Epithelial cell of esophagus (primary cell): ENCODE data around the gene PYGO2.

Source experiments
- DNase-seq: peaks from one replicate; pipeline ENCODE4 v3.0.0; 2010; ENCODE audit warnings: low read depth
- H3K4me3 ChIP-seq: 2 replicates; pipeline ENCODE4 v1.5.1; 2011; ENCODE audit warnings: mild to moderate bottlenecking, low read length, control low read depth
- CTCF ChIP-seq: IDR thresholded peaks from 2 replicates; pipeline ENCODE4 v1.5.1; 2011; ENCODE audit warnings: low read depth, mild to moderate bottlenecking, low read length, control low read depth, inconsistent platforms; ENCODE audit not compliant: insufficient read depth; ENCODE audit errors: missing control alignments

Gene PYGO2

GRCh38 chr1:154925335-154926170 lies 36.0 kb downstream of the PYGO2 start:
- no peak for TF ChIP-seq CTCF
- H3K4me3 ChIP-seq, result no peak overlapping the region
- peak; percentile 61 for DNase-seq

- TF ChIP-seq CTCF, result no peak
- no peak overlapping the region for H3K4me3 ChIP-seq
- no peak for DNase-seq
These were observed 37.9 kb downstream of the PYGO2 start for GRCh38 chr1:154923695-154924094.

GRCh38 chr1:154913273-154913672 lies 48.3 kb downstream of the PYGO2 start:
- no peak overlapping the region for H3K4me3 ChIP-seq
- DNase-seq, result no peak
- TF ChIP-seq CTCF, result no peak

GRCh38 chr1:154912755-154913154 lies 48.8 kb downstream of the PYGO2 start:
- DNase-seq, result no peak
- no peak for TF ChIP-seq CTCF
- no peak overlapping the region for H3K4me3 ChIP-seq

GRCh38 chr1:154911691-154912550 lies 49.7 kb downstream of the PYGO2 start:
- no peak for DNase-seq
- H3K4me3 ChIP-seq, result no peak overlapping the region
- no peak for TF ChIP-seq CTCF

GRCh38 chr1:154910851-154911250 lies 50.7 kb downstream of the PYGO2 start:
- peak; percentile 62 for DNase-seq
- no peak for TF ChIP-seq CTCF
- no peak overlapping the region for H3K4me3 ChIP-seq
